GM20000 (cell line): Measurements from ENCODE around the gene NUDCD2.
"Not testable (repeated sequence)": the region's sequence is repeated elsewhere in the genome, so short reads cannot be mapped to it uniquely, and the experiment has no call there.

ENCODE experiments used
- DNase-seq: peaks from one replicate; pipeline ENCODE4 v3.0.0; 2012; ENCODE audit warnings: low spot score
- CTCF ChIP-seq: IDR thresholded peaks from 2 replicates; pipeline ENCODE4 v1.5.1; 2012; ENCODE audit warnings: mild to moderate bottlenecking, control low read depth; ENCODE audit errors: extremely low read depth, missing control alignments

The NUDCD2 gene

GRCh38 chr5:163439092-163439425 lies 20.8 kb downstream of the NUDCD2 start:
- TF ChIP-seq CTCF = no peak
- DNase-seq = no peak

- no peak for TF ChIP-seq CTCF
- peak; percentile 92 for DNase-seq
These were observed 22.4 kb downstream of the NUDCD2 start, which contains the start of gene CCNG1 for GRCh38 chr5:163437309-163438182. Gene CCNG1 (plus strand): TSS chr5:163437595. CDS start chr5:163439257, 1,662 bp downstream.

GRCh38 chr5:163437011-163437308 lies 22.9 kb downstream of the NUDCD2 start:
- no peak for TF ChIP-seq CTCF
- DNase-seq = no peak

- no peak for DNase-seq
- TF ChIP-seq CTCF = no peak
These were observed 23.4 kb downstream of the NUDCD2 start for GRCh38 chr5:163436515-163436914.

- DNase-seq = no peak
- TF ChIP-seq CTCF = no peak
These were observed 25.5 kb downstream of the NUDCD2 start for GRCh38 chr5:163434401-163434866.

- no peak for DNase-seq
- TF ChIP-seq CTCF = no peak
These were observed 26.6 kb downstream of the NUDCD2 start for GRCh38 chr5:163433271-163433670.

GRCh38 chr5:163432544-163432943 lies 27.4 kb downstream of the NUDCD2 start:
- no peak for DNase-seq
- no peak for TF ChIP-seq CTCF

- DNase-seq = not testable (repeated sequence)
These were observed 33.8 kb downstream of the NUDCD2 start for GRCh38 chr5:163426128-163426527.
